ENCODE measurements around the gene ZNF692.

DNA sequence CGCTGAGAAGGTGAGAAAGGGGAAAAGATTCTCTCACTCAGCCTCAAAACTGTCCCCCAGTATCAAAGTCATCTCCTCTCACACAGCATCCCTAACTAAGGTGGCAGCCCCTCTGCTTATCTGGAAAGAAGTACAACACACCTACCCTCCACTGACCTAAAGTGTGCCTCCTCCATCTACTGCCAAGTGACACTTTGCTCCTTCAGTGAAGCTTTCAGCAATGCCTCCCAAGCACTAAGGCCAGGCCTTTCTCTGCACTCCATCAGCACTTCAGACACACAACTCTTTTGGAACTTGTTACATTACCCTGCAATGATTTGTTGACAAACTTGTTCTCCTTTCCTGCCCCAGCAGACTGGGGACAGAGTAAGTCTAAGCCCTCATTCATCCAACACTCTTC lies 34.6 kb downstream of the ZNF692 start:
- TF ChIP-seq CTCF (IDR thresholded peaks at IDR 0.05): no peak
- TF ChIP-seq POLR2A (IDR thresholded peaks at IDR 0.05): no peak

Data from esophagus squamous epithelium (tissue), 4 donors.